HFF-Myc (cell line): ENCODE data around the gene RNF8.
"Not testable (repeated sequence)": the region's sequence is repeated elsewhere in the genome, so short reads cannot be mapped to it uniquely, and the experiment has no call there.

Source experiments
- DNase-seq: peaks from one replicate; pipeline ENCODE4 v3.0.0-alpha.2; 2011; ENCODE audit warnings: low read depth; ENCODE audit errors: extremely low read depth
- H3K4me3 ChIP-seq: replicated peaks from 2 replicates; pipeline ENCODE4 v1.5.1; 2011; ENCODE audit warnings: low read depth, mild to moderate bottlenecking, control low read depth, low read length
- CTCF ChIP-seq: IDR thresholded peaks from 2 replicates; pipeline ENCODE4 v1.5.1; 2012; ENCODE audit warnings: mild to moderate bottlenecking, low read depth, low read length, control low read depth; ENCODE audit errors: missing control alignments

RNF8 gene

GRCh38 chr6:37334047-37334446, 19.7 kb upstream of the RNF8 start:
- DNase-seq = no peak
- TF ChIP-seq CTCF = no peak
- H3K4me3 ChIP-seq = no peak overlapping the region

- not testable (repeated sequence) for DNase-seq, H3K4me3 ChIP-seq
Observed at GRCh38 chr6:37338317-37338716, 15.5 kb upstream of the RNF8 start.

- H3K4me3 ChIP-seq = no peak overlapping the region
- no peak for DNase-seq
- no peak for TF ChIP-seq CTCF
Observed at GRCh38 chr6:37338745-37339255, 15.0 kb upstream of the RNF8 start.

- no peak for TF ChIP-seq CTCF
- no peak for DNase-seq
Observed at GRCh38 chr6:37339741-37340638, 13.8 kb upstream of the RNF8 start.

GRCh38 chr6:37340639-37340943, 13.2 kb upstream of the RNF8 start:
- TF ChIP-seq CTCF = no peak
- no peak for DNase-seq
- no peak overlapping the region for H3K4me3 ChIP-seq

More at GRCh38 chr6:37339741-37340638, 13.8 kb upstream of the RNF8 start:
- no peak overlapping the region for H3K4me3 ChIP-seq

- TF ChIP-seq CTCF = no peak
- DNase-seq = no peak
- no peak overlapping the region for H3K4me3 ChIP-seq
Observed at GRCh38 chr6:37343248-37343647, 10.5 kb upstream of the RNF8 start.

GRCh38 chr6:37344308-37344707, 9.5 kb upstream of the RNF8 start:
- no peak overlapping the region for H3K4me3 ChIP-seq
- no peak for TF ChIP-seq CTCF
- no peak for DNase-seq

- H3K4me3 ChIP-seq, DNase-seq: not testable (repeated sequence)
Observed at GRCh38 chr6:37345804-37346203, 8.0 kb upstream of the RNF8 start.
